ENCODE results near the gene AAK1.
"Not testable (repeated sequence)": the region's sequence is repeated elsewhere in the genome, so short reads cannot be mapped to it uniquely, and the experiment has no call there.

The AAK1 gene

DNA sequence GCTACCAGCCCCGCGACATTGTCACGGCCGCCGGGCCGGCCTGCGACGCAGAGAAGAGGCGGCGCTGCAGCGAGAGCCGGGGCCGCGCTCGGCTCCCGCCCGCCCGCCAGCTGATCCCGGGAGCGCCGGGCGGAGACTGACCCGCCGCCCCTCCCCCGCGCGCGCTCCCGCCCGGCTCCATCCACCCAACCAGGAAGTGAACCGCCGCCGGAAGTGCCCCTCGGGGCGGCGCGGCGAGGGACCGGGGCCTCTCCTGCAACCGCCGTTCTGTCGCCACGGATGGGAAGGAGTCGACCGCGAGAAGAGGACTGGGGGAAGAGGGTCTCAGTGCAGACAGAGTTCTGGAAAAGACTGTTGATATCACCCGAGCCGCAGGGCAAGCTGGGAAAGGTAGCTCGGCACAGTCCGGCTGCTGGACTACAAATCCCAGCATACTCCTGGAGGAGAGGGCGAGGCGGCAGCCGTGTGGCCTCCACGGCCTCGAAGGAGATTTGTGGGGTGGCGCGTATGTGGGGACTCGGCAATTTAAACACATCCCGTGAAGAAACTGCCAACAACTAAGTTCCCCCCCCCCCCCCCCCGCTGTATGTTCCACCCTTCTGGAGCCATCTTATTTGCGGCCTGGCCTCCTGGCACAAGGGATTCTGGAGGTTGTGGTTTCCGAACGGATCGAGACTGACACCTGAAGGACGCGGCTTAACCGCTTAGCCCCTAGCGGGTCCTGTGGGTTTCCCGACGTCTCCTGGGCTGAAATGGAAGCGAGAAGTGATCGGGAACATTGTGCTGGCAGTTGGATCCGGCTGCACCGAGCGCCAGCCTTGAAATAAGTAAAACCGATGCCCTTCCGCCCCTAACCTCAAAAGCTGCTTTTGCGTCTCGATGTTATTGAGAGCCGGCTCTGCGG lies at the start of gene AAK1:
Gene AAK1 (minus strand): TSS at position 138 of the 904 bp plus-strand sequence. CDS start 699 bp downstream, outside the sequence.
- peak; percentile 67 to 100 (median 90) for DNase-seq

DNA sequence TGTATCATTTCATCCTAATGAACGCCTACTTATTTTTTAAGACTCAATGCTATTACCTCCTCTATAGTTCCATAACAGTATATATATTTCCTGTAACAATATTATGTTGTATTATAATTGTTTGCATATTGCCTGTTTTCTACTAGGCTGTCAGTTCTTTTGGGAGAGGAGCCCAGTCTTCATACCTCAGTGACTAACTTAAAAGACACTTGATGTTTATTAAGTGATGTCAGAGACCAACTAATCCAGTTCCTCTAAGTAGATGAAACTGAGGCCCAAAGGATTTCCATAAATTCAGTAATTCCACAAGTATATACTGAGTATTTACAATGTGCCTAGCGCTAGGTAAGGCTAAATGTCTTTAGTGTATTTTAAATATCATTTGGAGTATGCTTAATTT lies 48.9 kb upstream of the AAK1 start:
- no peak for DNase-seq

DNA sequence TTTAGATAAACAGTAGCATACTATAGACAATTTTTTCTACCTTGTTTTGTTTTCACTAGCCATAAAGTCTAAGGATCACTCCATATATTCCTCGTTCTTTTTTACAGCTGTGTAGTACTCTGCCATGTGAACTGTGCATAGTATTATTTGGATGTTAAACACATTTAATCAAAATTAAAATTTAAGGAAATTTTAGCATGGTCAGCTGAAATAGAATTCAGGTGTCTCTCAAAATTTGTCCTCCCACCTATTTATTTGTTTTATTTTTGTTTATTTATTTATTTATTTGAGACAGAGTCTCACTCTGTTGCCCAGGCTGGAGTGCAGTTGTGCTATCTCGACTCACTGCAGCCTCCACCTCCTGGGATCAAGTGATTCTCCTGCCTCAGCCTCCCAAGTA lies 46.4 kb upstream of the AAK1 start:
- DNase-seq, result no peak

DNA sequence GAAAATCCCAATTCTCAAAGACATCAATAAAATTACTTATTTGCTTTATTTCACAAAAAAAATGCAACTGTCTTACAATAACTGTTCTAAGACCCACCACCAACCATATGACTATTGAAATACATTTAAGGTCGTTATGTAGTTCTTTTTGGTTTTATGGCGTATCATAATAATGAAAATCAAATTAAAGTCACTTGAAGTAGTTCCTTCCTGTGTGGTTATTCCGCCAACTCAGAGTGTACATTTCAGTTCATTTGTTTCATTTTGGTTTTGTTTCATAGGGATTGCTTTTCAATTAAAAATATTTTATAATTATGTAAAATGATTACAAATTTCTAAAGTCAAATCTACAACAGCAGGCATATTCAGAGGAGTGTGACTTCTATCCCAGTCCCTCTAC lies 45.9 kb upstream of the AAK1 start:
- no peak for DNase-seq

DNA sequence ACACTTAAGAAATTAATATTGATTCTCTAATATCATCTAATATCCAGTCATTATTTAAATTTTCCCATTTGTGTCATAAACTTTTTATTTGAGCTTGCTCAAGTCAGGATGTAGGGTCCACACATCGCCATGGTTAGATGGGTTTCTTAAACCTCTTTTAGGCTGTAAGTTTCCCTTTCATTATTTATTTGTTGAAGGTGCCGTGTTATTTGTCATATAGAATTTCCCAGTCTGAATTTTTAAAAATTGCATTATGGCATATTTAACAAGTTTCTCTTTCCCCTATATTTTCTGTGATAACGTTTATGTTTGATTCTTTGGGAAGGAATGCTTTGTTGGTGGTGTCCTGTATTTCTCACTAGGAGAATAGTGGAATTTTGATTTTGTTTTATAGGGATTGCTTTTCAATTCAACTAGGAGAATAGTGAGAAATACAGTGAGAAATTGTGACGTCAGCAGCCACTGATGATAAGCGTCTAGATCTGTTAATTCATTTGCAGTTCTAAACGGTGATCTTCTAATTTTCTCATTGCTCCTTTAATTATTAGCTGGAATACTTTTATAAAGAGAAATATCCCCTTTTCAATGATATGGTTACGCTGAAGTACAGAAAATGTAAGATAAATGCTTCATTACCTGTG lies 44.6 kb upstream of the AAK1 start:
- no peak for DNase-seq

DNA sequence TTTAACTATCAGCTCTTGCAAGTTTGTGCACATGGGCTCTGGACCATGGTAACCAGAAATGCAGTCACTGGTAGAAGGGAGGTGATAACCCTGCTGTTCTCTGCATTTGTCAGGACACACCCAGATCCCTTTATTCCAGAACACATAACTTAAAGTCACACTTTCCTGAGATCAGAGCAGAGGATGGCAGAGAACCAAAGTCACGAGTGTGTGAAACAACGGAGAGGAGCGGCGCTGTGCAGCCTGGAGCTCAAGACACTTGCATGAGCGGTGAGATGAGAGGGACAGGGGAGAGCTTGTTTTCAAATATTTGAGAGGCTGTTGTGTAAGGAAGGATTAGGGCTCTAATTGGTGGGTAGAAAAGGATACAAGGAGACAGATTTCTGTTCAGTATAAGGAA lies 43.3 kb upstream of the AAK1 start:
- DNase-seq, result no peak

DNA sequence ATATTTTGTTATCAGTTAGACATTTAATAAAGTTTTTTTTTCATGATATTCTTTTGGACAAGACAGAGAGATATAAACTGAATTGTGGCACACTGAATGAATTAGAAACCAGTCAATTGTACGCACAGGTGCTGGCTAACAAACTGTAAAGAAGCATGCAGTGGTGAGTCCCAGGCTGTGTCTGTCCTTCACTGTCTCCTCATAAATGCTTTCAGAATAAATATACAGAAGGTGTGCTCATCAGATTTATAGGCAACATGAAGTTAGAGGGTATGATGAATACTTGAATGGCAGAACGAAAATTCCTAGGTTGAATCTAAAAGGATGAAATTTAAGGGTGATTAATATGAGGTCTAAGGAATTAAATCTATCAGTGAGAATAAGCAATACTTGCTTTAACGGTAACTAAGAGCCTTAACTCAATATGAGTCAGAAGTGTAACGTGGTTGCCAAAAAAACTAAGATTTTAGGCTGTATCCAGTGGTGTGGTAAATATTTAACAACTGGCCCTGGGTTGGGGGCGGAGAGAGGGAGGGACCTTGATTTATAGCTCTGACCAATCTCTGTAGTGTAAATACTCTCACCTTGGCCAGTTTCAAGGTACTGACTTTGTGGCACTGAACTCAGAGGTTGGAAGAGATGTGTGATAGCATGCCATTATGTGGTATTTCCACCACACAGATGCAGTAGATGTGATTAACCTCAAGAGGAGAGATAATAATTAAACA lies 41.9 kb upstream of the AAK1 start:
- no peak for DNase-seq

DNA sequence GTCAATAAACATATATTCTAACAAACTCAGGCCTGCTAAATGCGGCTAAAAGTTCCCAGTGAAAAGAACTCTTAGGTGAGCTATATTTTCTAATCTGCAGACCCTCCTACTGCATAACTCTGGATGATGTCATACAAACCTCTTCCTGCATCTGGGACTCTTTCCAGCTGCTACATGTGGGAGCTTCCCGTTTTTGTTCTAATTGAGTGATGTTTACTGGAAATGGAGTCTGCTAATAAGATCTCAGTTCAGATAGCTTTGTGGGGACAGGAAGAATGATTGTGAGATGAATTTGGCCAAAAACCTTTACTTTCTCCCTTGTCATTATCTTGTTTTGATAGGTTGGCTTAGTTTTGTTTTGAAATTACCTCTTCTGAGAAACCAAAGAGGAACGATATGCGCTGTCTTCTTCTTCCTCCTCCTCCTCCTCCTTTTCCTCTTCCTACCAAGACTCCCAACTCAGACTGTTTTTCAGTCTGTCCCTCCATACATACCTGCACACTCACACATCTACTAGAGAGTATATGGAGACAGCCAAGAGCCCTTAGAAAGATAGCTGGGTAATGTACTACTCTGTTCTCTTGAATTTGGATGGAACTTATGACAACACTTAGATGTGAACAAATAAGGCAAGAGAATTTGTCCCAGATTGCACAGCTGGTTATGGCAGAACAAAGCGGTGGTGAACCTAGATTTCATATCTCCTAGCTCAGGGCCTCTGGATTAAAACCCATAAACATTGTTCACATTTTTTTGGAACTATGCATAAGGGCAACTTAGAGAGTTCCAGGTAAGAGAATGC lies 39.8 kb upstream of the AAK1 start:
- peak in 1 of 56 donors; percentile 14 for DNase-seq

DNA sequence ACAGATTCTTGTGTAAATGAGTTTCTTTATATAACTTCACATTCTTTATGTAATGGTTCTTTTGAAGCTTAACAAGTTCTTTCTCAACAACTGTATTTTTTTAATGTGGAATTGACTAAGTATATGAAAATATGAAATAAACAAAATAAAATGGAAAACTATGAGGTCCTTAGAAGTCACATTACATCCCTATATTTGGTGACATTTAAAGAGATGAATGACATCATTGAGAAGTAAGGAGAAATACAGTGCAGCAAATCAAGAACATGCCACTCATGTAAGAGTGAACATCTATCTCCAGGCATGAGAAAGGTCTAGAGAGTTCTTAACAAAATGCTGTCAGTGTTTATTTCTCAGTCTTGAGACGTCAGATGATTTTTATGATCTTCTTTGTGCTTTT lies 39.0 kb upstream of the AAK1 start:
- no peak for DNase-seq

DNA sequence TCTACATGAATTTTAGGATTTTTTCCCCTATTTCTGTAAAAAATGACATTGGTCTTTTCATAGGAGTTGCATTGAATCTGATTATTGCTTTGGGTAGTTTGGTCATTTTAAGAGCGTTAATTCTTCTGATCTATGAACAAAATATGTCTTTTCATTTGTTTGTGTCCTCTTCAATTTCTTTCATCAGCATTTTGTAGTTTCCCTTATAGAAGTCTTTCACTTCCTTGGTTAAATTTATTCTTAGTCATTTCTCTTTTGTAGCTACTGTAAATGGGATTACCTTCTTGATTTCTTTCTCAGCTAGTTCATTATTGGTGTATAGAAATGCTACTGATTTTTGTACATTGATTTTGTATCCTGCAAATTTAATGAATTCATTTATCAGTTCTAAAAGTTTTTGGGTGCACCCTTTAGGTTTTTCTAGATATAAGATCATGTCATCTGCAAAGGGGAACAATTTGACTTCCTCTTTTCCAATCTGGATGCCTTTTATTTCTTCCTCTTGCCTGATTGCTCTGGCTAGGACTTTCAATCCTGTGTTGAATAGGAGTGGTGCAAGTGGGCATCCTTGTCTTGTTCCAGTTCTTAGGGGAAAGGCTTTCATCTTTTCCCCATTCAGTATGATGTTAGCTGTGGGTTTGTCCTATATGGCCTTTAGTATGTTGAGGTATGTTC lies 36.6 kb upstream of the AAK1 start:
- DNase-seq, result no peak

DNA sequence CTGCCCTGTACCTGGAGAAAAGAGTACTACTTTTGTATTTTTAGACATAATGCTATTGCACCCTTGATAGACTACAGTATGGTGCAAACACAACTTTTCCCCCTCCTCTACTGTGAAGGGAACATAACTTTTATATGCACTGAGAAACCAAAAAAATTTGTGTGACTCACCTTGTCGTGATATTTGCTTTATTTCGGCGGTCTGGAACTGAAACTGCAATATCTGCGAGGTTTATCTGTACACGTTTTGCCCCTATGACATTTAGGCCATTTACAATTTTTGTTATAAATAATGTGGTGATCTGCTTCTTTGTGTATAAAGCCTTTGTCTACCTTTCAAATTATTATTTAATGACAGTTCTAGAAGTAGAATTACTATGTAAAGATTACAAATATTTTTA lies 34.4 kb upstream of the AAK1 start:
- DNase-seq, result no peak

DNA sequence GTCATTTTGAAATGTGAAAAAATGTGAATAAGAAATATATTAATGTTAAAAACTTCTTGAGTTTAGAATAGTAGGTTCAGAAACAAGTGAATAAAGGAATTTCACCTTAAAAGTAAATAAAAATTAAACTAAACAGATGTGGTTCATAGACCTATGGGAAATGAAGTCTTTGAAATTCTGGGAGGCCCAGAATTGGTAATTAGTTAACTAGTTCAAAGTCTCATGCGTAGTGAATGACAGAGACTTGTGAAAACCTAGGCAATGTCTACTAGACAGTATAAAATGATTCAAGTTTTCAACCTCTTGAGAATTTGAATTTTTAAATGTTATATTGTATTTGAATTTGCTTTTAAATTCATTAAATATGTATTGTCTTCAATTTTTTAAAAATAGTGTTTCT lies 32.6 kb upstream of the AAK1 start:
- no peak for DNase-seq

DNA sequence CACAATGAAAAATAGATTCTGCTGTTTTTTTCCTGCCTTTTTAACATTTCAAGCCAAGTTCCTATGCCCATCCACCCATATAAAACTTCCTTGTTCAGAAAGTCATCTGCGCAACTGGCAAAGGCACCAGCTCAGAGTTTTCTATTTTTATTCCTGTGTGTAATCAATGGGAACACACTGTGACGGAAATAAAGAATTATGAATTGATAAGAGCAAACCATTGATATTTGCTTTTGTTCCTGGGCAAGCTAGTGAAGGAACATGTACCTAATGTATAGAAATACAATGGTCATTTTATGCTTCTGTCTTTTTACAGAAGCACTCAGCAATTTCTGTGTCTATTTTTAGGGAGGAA lies 30.8 kb upstream of the AAK1 start:
- DNase-seq, result peak in 1 of 56 donors; percentile 7

DNA sequence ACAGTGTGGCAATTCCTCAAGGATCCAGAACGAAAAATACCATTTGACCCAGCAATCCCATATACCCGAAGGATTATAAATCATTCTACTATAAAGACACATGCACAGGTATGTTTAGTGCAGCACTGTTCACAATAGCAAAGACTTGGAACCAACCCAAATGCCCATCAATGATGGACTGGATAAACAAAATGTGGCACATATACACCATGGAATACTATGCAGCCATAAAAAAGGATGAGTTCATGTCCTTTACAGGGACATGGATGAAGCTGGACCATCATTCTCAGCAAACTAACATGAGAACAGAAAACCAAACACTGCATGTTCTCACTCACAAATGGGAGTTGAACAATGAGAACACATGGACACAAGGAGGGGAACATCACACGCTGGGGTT lies 29.6 kb upstream of the AAK1 start:
- DNase-seq, result not testable (repeated sequence)

DNA sequence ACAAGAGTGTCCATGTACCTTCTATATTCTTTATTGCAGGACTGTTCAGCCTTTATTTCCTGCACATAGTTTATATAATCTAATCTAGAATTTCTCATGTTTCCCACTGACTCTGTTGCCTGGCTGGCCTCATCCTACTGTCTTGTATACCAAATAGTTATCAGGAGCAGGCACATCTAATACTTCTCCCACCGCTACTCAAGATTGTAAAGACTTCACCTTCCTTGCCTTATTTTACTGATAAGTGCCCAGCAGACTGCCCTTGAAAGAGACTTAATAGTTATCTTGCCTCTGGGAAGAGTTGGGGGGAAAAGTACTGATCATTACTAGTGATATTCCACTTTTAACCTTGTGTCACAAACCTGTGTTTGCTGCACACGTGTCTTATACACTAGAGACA lies 26.1 kb upstream of the AAK1 start:
- DNase-seq, result no peak

DNA sequence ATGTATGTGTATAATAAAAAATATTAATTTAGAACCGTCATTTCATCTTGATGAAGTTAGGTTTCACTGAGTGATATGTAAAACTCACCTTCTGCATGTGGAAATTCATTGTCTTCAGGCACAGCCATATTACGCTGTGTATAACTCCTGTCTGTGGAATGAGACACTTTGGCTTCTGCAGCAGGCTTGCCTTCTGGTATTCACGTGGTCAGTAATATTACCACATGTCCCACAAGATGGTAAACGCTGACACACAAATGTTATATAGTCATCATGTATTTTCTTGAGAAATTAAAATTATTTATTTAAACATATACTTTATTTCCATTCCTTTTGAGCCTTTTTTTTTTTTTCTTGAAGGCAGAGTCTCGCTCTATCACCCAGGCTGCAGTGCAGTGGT lies 25.1 kb upstream of the AAK1 start:
- no peak for DNase-seq

DNA sequence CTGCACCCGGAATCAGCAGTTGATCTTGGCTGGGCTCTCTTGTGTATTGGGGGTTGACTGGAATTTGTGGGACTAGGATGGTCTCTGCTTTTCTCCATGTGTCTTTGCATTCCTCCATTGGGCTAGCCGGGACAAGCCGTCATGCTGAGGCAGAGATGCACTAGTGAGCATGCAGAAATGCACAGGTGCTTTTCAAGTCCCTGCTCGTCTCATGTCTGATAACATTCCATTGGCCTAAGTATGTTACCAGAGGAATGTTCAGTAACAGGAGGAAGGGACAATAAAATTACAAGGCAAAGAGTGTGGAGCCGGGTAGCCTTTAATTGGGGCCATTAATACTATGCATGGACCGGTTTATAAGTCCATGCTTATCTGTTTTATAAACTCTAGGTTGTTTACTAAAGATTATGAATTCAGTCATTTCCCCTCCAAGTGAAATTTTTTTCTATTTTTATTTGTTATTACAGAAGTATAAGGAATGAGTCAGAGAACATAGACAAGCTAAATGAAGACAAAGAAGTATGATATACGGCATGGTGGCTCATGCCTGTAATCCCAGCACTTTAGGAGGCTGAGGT lies 24.4 kb upstream of the AAK1 start:
- no peak for DNase-seq

DNA sequence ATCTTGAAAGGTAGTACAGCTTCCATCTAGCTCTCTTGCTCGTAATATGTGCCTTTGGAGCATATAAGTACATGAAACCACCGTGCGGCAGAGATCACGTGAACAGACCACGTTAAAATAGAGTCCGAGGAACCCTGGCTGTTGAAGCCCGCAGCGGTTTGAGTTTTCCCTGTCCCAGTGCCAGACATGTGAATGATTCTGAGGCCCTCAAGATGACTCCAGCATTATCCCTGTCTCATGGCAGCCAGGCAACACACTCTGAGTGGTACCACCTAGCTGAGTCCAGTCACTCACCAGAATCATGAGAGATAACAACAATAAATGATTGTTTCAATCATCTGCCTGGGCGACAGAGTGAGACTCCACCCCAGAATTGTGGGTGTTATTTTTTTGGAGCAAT lies 21.6 kb upstream of the AAK1 start:
- no peak for DNase-seq

DNA sequence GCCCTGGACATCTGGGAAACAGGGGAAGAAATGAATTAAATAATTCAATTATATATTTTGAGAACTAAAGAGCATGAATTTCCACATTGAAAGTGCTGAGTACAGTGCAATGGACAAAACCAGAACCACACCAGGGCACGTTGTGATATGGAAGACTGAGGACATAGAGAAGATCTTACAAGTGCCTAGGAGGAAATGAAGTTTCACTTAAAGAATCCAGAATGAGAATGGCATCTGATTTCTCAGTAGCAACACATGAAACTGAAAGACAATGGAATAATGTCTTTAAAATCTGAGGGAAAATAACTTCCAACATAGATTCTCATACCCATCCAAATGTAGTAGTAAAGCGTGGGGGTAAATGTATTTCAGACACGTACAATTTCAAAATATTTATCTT lies 20.3 kb upstream of the AAK1 start:
- no peak for DNase-seq

DNA sequence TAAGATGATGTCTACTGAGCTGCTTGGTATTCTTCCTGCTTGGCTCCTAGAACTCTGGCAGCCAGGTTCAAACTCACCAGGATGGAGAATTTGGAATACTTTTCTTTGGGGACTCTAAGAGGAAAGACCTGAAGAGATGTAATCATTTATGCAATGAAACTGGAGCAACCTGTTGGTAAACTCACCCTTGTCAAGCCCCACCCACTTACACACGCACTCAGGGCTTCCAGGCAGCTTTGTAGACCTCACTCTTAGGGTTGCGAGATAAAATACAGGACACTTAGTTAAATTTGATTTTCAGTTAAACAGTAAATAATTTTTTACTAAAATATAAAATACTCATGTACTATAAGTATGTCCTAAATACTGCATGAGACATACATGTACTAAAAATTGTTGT lies 19.0 kb upstream of the AAK1 start:
- not testable (repeated sequence) for DNase-seq

DNA sequence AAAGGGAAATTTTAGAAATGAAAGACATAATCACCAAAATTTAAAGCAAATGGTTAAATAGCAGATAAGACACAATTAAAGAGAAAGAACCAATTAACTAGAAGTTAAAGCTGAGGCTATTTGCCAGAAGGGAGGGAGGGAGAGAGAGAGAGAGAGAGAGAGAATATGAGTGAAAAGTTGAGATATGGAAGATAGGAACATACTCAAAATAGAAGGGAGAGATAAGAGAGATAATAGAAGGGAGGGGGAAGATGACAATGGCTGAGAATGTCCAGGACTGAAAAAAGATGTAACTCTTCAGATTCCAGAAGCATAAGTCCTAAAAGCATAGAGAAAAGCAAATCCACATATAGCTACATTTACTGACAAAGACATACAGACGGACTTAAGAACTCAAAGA lies 17.1 kb upstream of the AAK1 start:
- no peak for DNase-seq

All from amygdala (tissue), 56 donors.